ENCODE results near the gene SLC48A1. TPM values are rescaled to one million over a fixed set of nuclear protein-coding genes. Genes with fewer than 3 reads are reported as not detected.
A peak's percentile ranks its signal among the peaks of the same experiment; 100 is the strongest.

SLC48A1 gene
- total and polyA plus RNA-seq, 10 of the 15 experiments (the other 5 are each of a cell fraction or from before 2014, with no cell fraction given): 1.1 to 4.9 (median 1.9) TPM

DNA sequence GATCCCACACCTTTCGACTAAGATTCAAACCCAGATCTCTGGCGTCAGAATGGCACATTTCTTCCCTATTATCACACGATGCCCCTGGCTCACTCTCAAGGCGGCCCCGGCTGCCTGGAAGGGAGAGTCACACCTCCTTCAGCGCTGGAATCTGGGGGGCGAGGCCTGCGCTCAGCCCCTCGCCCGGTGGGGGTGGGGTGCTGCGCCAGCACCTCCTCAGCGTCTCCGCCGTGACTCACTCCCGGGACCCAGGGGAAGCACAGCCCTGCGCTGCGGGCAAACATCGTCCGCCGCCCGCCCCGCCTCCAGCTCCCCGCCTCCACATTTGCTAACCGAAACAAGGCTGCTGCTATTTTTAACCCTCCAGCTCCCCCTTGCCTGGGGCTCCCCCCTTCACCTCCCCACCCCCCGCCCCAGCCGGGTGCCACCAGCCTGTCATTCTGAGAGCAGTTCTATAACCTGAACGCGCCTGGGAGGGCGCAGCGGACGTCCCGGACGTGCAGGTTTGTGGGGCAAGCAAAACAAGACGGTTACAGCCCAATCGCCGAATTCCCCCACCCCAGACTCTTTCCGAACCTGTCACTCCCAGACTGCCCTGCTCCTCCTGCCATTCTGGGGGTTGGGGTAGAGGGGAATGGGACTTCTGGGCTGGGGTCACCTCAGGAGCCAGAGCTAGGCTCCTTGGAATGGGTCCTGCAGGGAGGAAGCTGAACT is 39.9 kb downstream of the SLC48A1 start (continued):
- TF ChIP-seq, protein P1, sequence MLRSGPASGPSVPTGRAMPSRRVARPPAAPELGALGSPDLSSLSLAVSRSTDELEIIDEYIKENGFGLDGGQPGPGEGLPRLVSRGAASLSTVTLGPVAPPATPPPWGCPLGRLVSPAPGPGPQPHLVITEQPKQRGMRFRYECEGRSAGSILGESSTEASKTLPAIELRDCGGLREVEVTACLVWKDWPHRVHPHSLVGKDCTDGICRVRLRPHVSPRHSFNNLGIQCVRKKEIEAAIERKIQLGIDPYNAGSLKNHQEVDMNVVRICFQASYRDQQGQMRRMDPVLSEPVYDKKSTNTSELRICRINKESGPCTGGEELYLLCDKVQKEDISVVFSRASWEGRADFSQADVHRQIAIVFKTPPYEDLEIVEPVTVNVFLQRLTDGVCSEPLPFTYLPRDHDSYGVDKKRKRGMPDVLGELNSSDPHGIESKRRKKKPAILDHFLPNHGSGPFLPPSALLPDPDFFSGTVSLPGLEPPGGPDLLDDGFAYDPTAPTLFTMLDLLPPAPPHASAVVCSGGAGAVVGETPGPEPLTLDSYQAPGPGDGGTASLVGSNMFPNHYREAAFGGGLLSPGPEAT (IDR thresholded peaks at IDR 0.05; ENCODE audit: low read depth): peak; percentile 58
- TF ChIP-seq HDAC6 (IDR thresholded peaks at IDR 0.05; ENCODE audit: unreplicated experiment) (no peak), RAD51 (IDR thresholded peaks at IDR 0.05) (no peak), NFYB (IDR thresholded peaks at IDR 0.05; ENCODE audit: insufficient read depth, low read depth, low read length) (no peak), JUND (IDR thresholded peaks at IDR 0.05; ENCODE audit: low read depth, low read length) (0 out of 2 replicates have a peak, but pooled peaks have one; percentile 35), MTA2 (IDR thresholded peaks at IDR 0.05; ENCODE audit: low read depth) (peak; percentile 40; the same call in 1 of the 2 replicates), POU2F2 (IDR thresholded peaks at IDR 0.05; ENCODE audit: borderline replicate concordance, low read depth, low read length) (peak; percentile 64; the same call in 2 of the 3 replicates), TBL1XR1 (IDR thresholded peaks at IDR 0.05; ENCODE audit: low read depth, low read length) (peak; percentile 97), SMARCA5 (IDR thresholded peaks at IDR 0.05) (no peak), RAD21 (IDR thresholded peaks at IDR 0.05; ENCODE audit: insufficient read depth, low read depth, low read length) (peak; percentile 35; the same call in 1 of the 2 replicates), KLF5 (IDR thresholded peaks at IDR 0.05; ENCODE audit: partially characterized antibody) (no peak), EGR1 (IDR thresholded peaks at IDR 0.05; ENCODE audit: borderline replicate concordance in 1 of 2, low read depth in 2 of 2, low read length in 2 of 2) (peak in 1 of 2 experiments; percentile 94; a peak in 2 of 3 replicates), DPF2 (IDR thresholded peaks at IDR 0.05) (no peak; the same call in none of the 2 replicates), CHD1 (IDR thresholded peaks at IDR 0.05; ENCODE audit: low read depth, low read length) (no peak), POLR2A (IDR thresholded peaks at IDR 0.05; ENCODE audit: low read depth, low read length) (peak; percentile 88), ZZZ3 (IDR thresholded peaks at IDR 0.05; ENCODE audit: control insufficient read depth, insufficient read length, low read depth) (no peak), IKZF1 (conservative IDR thresholded peaks at IDR 0.05) (peak; percentile 66; the same call in 1 of the 2 replicates), SMC3 (IDR thresholded peaks at IDR 0.05; ENCODE audit: borderline replicate concordance, low read length) (peak; percentile 8; the same call in 1 of the 2 replicates), PAX8 (IDR thresholded peaks at IDR 0.05) (no peak)
- TF ChIP-seq, protein P2, sequence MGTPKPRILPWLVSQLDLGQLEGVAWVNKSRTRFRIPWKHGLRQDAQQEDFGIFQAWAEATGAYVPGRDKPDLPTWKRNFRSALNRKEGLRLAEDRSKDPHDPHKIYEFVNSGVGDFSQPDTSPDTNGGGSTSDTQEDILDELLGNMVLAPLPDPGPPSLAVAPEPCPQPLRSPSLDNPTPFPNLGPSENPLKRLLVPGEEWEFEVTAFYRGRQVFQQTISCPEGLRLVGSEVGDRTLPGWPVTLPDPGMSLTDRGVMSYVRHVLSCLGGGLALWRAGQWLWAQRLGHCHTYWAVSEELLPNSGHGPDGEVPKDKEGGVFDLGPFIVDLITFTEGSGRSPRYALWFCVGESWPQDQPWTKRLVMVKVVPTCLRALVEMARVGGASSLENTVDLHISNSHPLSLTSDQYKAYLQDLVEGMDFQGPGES (IDR thresholded peaks at IDR 0.05): no peak
- TF ChIP-seq, protein P3, sequence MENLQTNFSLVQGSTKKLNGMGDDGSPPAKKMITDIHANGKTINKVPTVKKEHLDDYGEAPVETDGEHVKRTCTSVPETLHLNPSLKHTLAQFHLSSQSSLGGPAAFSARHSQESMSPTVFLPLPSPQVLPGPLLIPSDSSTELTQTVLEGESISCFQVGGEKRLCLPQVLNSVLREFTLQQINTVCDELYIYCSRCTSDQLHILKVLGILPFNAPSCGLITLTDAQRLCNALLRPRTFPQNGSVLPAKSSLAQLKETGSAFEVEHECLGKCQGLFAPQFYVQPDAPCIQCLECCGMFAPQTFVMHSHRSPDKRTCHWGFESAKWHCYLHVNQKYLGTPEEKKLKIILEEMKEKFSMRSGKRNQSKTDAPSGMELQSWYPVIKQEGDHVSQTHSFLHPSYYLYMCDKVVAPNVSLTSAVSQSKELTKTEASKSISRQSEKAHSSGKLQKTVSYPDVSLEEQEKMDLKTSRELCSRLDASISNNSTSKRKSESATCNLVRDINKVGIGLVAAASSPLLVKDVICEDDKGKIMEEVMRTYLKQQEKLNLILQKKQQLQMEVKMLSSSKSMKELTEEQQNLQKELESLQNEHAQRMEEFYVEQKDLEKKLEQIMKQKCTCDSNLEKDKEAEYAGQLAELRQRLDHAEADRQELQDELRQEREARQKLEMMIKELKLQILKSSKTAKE (IDR thresholded peaks at IDR 0.05; ENCODE audit: low read depth, poor library complexity, severe bottlenecking): peak; percentile 23
- TF ChIP-seq, protein P4, sequence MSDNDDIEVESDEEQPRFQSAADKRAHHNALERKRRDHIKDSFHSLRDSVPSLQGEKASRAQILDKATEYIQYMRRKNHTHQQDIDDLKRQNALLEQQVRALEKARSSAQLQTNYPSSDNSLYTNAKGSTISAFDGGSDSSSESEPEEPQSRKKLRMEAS (IDR thresholded peaks at IDR 0.05; ENCODE audit: low read depth, low read length): peak; percentile 44; the same call in 1 of the 2 replicates
- TF ChIP-seq, protein P5, sequence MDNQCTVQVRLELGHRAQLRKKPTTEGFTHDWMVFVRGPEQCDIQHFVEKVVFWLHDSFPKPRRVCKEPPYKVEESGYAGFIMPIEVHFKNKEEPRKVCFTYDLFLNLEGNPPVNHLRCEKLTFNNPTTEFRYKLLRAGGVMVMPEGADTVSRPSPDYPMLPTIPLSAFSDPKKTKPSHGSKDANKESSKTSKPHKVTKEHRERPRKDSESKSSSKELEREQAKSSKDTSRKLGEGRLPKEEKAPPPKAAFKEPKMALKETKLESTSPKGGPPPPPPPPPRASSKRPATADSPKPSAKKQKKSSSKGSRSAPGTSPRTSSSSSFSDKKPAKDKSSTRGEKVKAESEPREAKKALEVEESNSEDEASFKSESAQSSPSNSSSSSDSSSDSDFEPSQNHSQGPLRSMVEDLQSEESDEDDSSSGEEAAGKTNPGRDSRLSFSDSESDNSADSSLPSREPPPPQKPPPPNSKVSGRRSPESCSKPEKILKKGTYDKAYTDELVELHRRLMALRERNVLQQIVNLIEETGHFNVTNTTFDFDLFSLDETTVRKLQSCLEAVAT (IDR thresholded peaks at IDR 0.05): no peak
